ENCODE results near the gene ZNF865. TPM values are rescaled to one million over a fixed set of nuclear protein-coding genes. Genes with fewer than 3 reads are reported as not detected.

Gene ZNF865
- total RNA-seq, 1 donor from 2014 or later = 0.49 TPM

GRCh38 chr19:55633861-55634260 lies 28.4 kb downstream of the ZNF865 start:
- TF ChIP-seq EZH2phosphoT487 (IDR thresholded peaks at IDR 0.05) (no peak), EZH2 (IDR thresholded peaks at IDR 0.05) (no peak)
- TF ChIP-seq, protein P1, sequence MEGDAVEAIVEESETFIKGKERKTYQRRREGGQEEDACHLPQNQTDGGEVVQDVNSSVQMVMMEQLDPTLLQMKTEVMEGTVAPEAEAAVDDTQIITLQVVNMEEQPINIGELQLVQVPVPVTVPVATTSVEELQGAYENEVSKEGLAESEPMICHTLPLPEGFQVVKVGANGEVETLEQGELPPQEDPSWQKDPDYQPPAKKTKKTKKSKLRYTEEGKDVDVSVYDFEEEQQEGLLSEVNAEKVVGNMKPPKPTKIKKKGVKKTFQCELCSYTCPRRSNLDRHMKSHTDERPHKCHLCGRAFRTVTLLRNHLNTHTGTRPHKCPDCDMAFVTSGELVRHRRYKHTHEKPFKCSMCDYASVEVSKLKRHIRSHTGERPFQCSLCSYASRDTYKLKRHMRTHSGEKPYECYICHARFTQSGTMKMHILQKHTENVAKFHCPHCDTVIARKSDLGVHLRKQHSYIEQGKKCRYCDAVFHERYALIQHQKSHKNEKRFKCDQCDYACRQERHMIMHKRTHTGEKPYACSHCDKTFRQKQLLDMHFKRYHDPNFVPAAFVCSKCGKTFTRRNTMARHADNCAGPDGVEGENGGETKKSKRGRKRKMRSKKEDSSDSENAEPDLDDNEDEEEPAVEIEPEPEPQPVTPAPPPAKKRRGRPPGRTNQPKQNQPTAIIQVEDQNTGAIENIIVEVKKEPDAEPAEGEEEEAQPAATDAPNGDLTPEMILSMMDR (IDR thresholded peaks at IDR 0.05) = no peak
- H2AFZ ChIP-seq (replicated peaks) = no peak overlapping the region
- H3F3A ChIP-seq (ENCODE audit: low read depth) = peaks cover 18% of the 10 kb centered on the region
- Mint-ChIP-seq H3K27ac (no peak overlapping the region), H3K27me3 (ENCODE audit: insufficient read depth, low read depth) (peaks cover 19% of the 10 kb centered on the region), H3K9me3 (no peaks in the 10 kb centered on the region), H3K36me3 (peaks cover 4% of the 10 kb centered on the region), H3K4me3 (peak overlapping the region; percentile 75), H3K4me1 (peaks cover 29% of the 10 kb centered on the region)
- H3K27ac ChIP-seq = no peak overlapping the region
- H4K20me1 ChIP-seq (ENCODE audit: low read depth) = peaks cover 16% of the 10 kb centered on the region
- H3K27me3 ChIP-seq = no peaks in the 10 kb centered on the region
- H3K36me3 ChIP-seq = no peaks in the 10 kb centered on the region
- H3K9ac ChIP-seq = no peak overlapping the region
- H3K4me2 ChIP-seq = peak overlapping the region; percentile 99
- peaks cover 38% of the 10 kb centered on the region for H3K79me2 ChIP-seq (ENCODE audit: low read depth)
- DNase-seq (ENCODE audit: low spot score) = no peak
- H3K9me3 ChIP-seq (ENCODE audit: low read depth) = no peaks in the 10 kb centered on the region
- H3K4me1 ChIP-seq = peaks cover 6% of the 10 kb centered on the region
- peak overlapping the region; percentile 88 for H3K4me3 ChIP-seq

DNA sequence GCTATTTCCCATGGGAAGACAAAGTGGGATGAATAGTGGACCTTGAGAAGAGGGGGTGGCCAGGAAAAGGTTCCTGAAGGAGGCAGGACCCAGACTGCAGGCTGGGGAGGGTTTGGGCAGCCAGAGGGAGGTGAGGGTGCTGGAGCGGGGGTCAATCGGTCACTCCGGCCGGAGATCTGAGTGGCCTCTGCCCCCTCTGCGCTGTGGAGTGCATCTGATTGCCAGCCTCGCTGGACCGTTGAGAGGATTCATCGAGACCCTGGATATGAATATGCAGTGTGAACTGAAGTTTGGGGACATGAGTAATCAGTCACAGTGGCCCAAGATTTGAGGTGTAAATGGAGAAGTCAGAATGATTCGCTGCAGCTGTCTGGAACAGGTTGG lies 29.9 kb downstream of the ZNF865 start:
- Histone ChIP-seq H3K4me1 (peaks cover 6% of the 10 kb centered on the region), H2AFZ (replicated peaks) (no peak overlapping the region), H3K4me2 (peak overlapping the region; percentile 99), H4K20me1 (ENCODE audit: low read depth) (peaks cover 16% of the 10 kb centered on the region), H3K4me3 (peak overlapping the region; percentile 88), H3K9ac (peak overlapping the region; percentile 94), H3F3A (ENCODE audit: low read depth) (peaks cover 32% of the 10 kb centered on the region), H3K27me3 (no peaks in the 10 kb centered on the region), H3K9me3 (ENCODE audit: low read depth) (no peaks in the 10 kb centered on the region), H3K79me2 (ENCODE audit: low read depth) (peaks cover 53% of the 10 kb centered on the region), H3K27ac (peak overlapping the region; percentile 43), H3K36me3 (no peaks in the 10 kb centered on the region)
- Mint-ChIP-seq H3K36me3 (peaks cover 7% of the 10 kb centered on the region), H3K9me3 (no peaks in the 10 kb centered on the region), H3K27ac (peak overlapping the region; percentile 97), H3K4me1 (peaks cover 33% of the 10 kb centered on the region), H3K27me3 (ENCODE audit: insufficient read depth, low read depth) (peaks cover 19% of the 10 kb centered on the region), H3K4me3 (peak overlapping the region; percentile 97)
- no peak for TF ChIP-seq EZH2 (IDR thresholded peaks at IDR 0.05)
- TF ChIP-seq, protein P1 (IDR thresholded peaks at IDR 0.05) = no peak
- no peak for TF ChIP-seq EZH2phosphoT487 (IDR thresholded peaks at IDR 0.05)
- DNase-seq (ENCODE audit: low spot score) = no peak

GRCh38 chr19:55635856-55636440 lies 30.5 kb downstream of the ZNF865 start:
- peaks cover 21% of the 10 kb centered on the region for H3K27me3 Mint-ChIP-seq (ENCODE audit: insufficient read depth, low read depth)
- H3K36me3 Mint-ChIP-seq = peaks cover 7% of the 10 kb centered on the region
- Histone ChIP-seq H3K36me3 (no peaks in the 10 kb centered on the region), H3F3A (ENCODE audit: low read depth) (peaks cover 38% of the 10 kb centered on the region), H3K9ac (peak overlapping the region; percentile 94), H3K4me1 (peaks cover 6% of the 10 kb centered on the region), H4K20me1 (ENCODE audit: low read depth) (peaks cover 16% of the 10 kb centered on the region), H2AFZ (replicated peaks) (no peak overlapping the region), H3K27ac (no peak overlapping the region), H3K4me3 (peak overlapping the region; percentile 88), H3K9me3 (ENCODE audit: low read depth) (no peaks in the 10 kb centered on the region), H3K4me2 (peak overlapping the region; percentile 99), H3K27me3 (no peaks in the 10 kb centered on the region), H3K79me2 (ENCODE audit: low read depth) (peaks cover 53% of the 10 kb centered on the region)
- DNase-seq (ENCODE audit: low spot score) = no peak
- H3K9me3 Mint-ChIP-seq = no peaks in the 10 kb centered on the region
- H3K4me3 Mint-ChIP-seq = peak overlapping the region; percentile 97
- TF ChIP-seq EZH2phosphoT487 (IDR thresholded peaks at IDR 0.05) (no peak), EZH2 (IDR thresholded peaks at IDR 0.05) (no peak)
- TF ChIP-seq, protein P1 (IDR thresholded peaks at IDR 0.05) = no peak
- peak overlapping the region; percentile 97 for H3K27ac Mint-ChIP-seq
- peaks cover 36% of the 10 kb centered on the region for H3K4me1 Mint-ChIP-seq

All from neural progenitor cell (in vitro differentiated cells).